ENCODE results near the gene FANK1.
"Not testable (repeated sequence)": the region's sequence is repeated elsewhere in the genome, so short reads cannot be mapped to it uniquely, and the experiment has no call there.

Gene FANK1

GRCh38 chr10:125896088-125896934 is at the start of gene FANK1:
TSS of gene FANK1 (plus strand) at chr10:125896564. CDS start at chr10:125896643, 79 bp downstream.
- DNase-seq = peak; percentile 89

- DNase-seq = no peak
Observed at GRCh38 chr10:125846894-125847293, 49.5 kb upstream of the FANK1 start.

GRCh38 chr10:125848371-125848770 is 48.0 kb upstream of the FANK1 start:
- DNase-seq = no peak

- no peak for DNase-seq
Observed at GRCh38 chr10:125848857-125849256, 47.5 kb upstream of the FANK1 start.

GRCh38 chr10:125849448-125849847 is 46.9 kb upstream of the FANK1 start:
- DNase-seq = no peak

GRCh38 chr10:125850766-125851731 is 45.3 kb upstream of the FANK1 start:
- no peak for DNase-seq

GRCh38 chr10:125852487-125852886 is 43.9 kb upstream of the FANK1 start:
- no peak for DNase-seq

- no peak for DNase-seq
Observed at GRCh38 chr10:125857185-125857760, 39.1 kb upstream of the FANK1 start.

GRCh38 chr10:125859128-125859817 is 37.1 kb upstream of the FANK1 start:
- no peak for DNase-seq

GRCh38 chr10:125865120-125865519 is 31.2 kb upstream of the FANK1 start:
- no peak for DNase-seq

- DNase-seq = no peak
Observed at GRCh38 chr10:125866421-125867029, 29.8 kb upstream of the FANK1 start.

- DNase-seq = peak; percentile 74
Observed at GRCh38 chr10:125868372-125868975, 27.9 kb upstream of the FANK1 start.

- no peak for DNase-seq
Observed at GRCh38 chr10:125871338-125871737, 25.0 kb upstream of the FANK1 start.

GRCh38 chr10:125878957-125879835 is 17.2 kb upstream of the FANK1 start:
- DNase-seq = no peak

- no peak for DNase-seq
Observed at GRCh38 chr10:125880719-125881118, 15.6 kb upstream of the FANK1 start.

- DNase-seq = no peak
Observed at GRCh38 chr10:125881192-125881591, 15.2 kb upstream of the FANK1 start, which contains the start of gene DHX32. TSS of gene DHX32 (minus strand) at chr10:125881292. CDS start at chr10:125880824, 468 bp downstream.

- no peak for DNase-seq
Observed at GRCh38 chr10:125882596-125882995, 13.8 kb upstream of the FANK1 start.

GRCh38 chr10:125883211-125883610 is 13.2 kb upstream of the FANK1 start:
- DNase-seq = no peak

GRCh38 chr10:125886914-125887512 is 9.4 kb upstream of the FANK1 start:
- no peak for DNase-seq

GRCh38 chr10:125889441-125889840 is 6.9 kb upstream of the FANK1 start:
- not testable (repeated sequence) for DNase-seq

All from hematopoietic multipotent progenitor cell treated with erythropoietin and hydrocortisone succinate and interleukin-3 and kit ligand, for 8 days (in vitro differentiated cells).